NCI-H446 (cell line): ENCODE results near the gene ZNF264.
"Not testable (repeated sequence)": the region's sequence is repeated elsewhere in the genome, so short reads cannot be mapped to it uniquely, and the experiment has no call there.

Experiments
- DNase-seq, 2 experiments: peaks; one replicate each; lab custom pipeline; 2025; lab: John Stamatoyannopoulos, UW

ZNF264 gene

GRCh38 chr19:57245066-57245465 lies 53.8 kb downstream of the ZNF264 start:
- no peak for DNase-seq

DNA sequence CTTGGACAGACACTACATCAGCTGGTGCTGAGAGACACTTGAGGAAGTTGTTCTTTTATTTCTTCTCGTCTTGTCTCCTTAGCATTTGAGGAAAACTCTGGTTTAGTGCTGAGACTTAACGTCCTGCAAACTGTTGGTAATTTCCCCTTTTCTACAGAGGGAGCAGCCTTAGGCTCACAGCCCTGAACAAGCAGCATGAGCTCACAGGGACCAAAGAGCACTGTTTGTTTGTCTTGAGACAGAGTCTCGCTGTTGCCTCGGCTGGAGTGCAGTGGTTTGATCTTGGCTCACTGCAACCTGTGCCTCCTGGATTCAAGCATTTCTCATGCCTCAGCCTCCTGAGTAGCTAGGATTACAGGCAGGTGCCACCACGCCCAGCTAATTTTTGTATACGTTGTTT lies 54.7 kb downstream of the ZNF264 start:
- no peak for DNase-seq

- DNase-seq: no peak
Observed at GRCh38 chr19:57248646-57249045, 57.3 kb downstream of the ZNF264 start.

DNA sequence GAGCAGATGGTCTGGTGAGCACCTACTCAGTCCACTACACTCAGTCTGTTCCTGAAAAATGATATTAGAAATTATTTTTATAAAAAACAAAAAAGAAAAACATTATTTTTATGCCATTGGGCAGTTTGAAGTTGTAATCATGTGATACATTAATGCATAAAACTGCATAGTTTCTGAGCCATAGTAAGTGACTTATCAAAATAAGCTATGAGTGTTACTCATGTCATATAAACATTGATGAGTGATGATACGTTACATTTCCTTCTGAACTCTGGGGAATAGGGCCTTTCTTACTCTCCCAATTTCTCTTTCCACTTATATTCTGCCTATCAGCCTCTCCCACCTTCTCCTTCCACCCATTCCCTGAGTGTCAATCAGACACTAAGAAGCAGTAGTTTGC lies 58.0 kb downstream of the ZNF264 start:
- DNase-seq: no peak

DNA sequence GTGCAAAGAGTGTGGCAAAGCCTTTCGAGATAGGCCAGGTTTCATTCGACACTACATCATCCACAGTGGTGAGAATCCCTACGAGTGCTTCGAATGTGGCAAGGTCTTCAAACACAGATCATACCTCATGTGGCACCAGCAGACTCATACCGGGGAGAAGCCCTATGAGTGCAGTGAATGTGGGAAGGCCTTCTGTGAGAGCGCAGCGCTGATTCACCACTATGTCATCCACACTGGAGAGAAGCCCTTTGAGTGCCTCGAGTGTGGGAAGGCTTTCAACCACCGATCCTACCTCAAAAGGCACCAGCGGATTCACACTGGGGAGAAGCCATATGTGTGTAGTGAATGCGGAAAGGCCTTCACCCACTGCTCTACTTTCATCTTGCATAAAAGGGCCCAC lies 62.5 kb downstream of the ZNF264 start:
- not testable (repeated sequence) for DNase-seq

DNA sequence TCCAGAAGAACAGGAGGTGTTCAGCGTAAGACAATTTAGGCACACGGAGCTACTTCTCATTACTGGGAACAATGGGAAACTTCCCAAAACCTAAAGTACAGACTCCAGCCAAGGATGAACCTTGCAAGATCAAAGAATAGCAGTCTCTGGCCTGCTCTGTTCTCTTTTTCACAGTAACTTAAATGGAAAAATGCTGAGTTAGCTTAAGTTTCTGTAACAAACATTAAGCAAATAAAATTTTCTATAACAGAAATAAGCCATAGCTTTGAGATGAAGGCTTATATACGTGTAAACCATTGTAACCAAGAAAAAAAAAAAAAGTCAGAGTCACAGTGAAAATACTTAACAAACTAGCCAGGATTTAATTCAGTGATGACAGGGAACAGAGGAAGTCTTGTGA lies 70.7 kb downstream of the ZNF264 start:
- no peak for DNase-seq

DNA sequence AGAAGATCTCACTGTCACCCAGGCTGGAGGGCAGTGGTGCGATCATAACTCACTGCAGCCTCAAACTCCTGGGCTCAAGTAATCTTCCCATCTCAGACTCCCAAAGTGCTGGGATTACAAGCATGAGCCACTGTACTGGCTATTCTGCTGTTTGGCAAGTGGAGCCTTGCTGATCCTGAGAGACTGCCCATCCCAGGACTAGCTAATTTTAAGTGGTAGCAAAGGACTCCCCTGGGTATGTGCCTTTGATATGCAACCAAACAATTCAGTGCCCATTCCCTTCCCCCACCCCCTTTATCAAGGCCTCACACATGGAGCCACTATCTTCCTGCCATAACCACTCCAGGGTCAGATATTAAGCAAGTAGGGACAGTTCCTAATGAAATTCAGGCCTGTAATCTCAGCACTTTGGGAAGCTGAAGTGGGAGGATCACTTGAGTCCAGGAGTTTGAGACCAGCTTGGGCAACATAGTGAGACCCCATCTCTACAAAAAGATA lies 72.0 kb downstream of the ZNF264 start:
- no peak for DNase-seq

GRCh38 chr19:57267291-57267690 lies 76.0 kb downstream of the ZNF264 start:
- DNase-seq: no peak

DNA sequence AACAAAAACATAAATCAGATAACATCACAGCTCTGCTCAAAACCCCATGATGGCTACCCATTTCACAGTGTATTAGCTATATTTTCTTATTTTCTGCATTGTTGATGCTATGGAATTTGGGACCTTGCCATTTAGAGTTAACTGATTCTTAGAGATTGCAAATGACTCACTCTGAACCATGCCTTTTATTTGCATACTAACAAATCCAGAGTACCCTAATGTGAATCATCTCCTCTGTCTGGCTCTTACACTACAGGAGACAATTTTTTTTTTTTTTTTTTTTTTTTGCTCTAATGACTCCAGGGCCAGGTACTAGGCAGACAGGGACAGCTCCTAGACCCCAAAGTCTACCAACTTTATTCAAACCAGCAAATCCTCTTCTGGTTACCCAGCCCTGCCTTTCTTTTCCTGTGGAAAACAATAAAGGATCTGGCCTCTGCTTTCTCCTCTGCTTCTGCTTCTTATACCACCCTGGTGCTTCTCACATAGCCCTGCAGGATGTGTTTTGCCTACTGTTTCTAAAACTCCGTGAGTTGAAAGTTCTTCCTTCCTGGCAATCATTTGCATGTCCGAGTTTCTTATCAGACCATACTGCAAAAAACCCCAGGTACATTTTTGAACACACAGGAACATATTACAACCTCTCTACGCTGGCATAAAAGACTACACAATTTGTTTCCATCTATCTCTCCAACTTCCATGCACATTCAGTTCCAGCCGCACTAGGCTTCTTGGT lies 78.4 kb downstream of the ZNF264 start:
- DNase-seq: no peak

GRCh38 chr19:57271280-57271679 lies 80.0 kb downstream of the ZNF264 start:
- no peak for DNase-seq
